IPS-15b (cell line): Measurements from ENCODE around the gene LCE1E.

ENCODE experiments used
- H3K27me3 ChIP-seq: one replicate; pipeline ENCODE4 v1.6.1; 2013; ENCODE audit warnings: low read length; ENCODE audit not compliant: control insufficient read depth, insufficient read depth
- H3K36me3 ChIP-seq: one replicate; pipeline ENCODE4 v1.6.1; 2013; ENCODE audit warnings: low read length; ENCODE audit not compliant: control insufficient read depth, insufficient read depth
- H3K4me1 ChIP-seq: one replicate; pipeline ENCODE4 v1.6.1; 2013; ENCODE audit warnings: mild to moderate bottlenecking, low read length; ENCODE audit not compliant: control insufficient read depth, insufficient read depth
- H3K4me3 ChIP-seq: one replicate; pipeline ENCODE4 v1.5.1; 2013; ENCODE audit warnings: low read depth, low read length
- H3K9ac ChIP-seq: one replicate; pipeline ENCODE4 v1.6.1; 2013; ENCODE audit warnings: low read depth, mild to moderate bottlenecking, low read length
- H3K9me3 ChIP-seq: one replicate; pipeline ENCODE4 v1.6.1; 2013; ENCODE audit warnings: mild to moderate bottlenecking, low read length; ENCODE audit not compliant: control insufficient read depth, insufficient read depth

The LCE1E gene

GRCh38 chr1:152786077-152786476 is at the start of gene LCE1E:
TSS of gene LCE1E (plus strand) at chr1:152786257. CDS start at chr1:152787300, 1,043 bp downstream.
- peaks cover 4% of the 10 kb centered on the region for H3K9me3 ChIP-seq
- no peak within 1 kb of the TSS for H3K9ac ChIP-seq
- no peaks in the 10 kb centered on the region for H3K27me3 ChIP-seq

GRCh38 chr1:152737997-152738396 is 48.1 kb upstream of the LCE1E start:
- Histone ChIP-seq H3K4me1 (no peaks in the 10 kb centered on the region), H3K4me3 (no peak overlapping the region), H3K9ac (no peak overlapping the region), H3K36me3 (no peaks in the 10 kb centered on the region), H3K9me3 (peaks cover 13% of the 10 kb centered on the region), H3K27me3 (no peaks in the 10 kb centered on the region)

More at GRCh38 chr1:152786077-152786476, at the start of gene LCE1E:
- H3K36me3 ChIP-seq = no peaks in the 10 kb centered on the region
- H3K4me3 ChIP-seq = no peak within 1 kb of the TSS
- H3K4me1 ChIP-seq = no peaks in the 10 kb centered on the region

GRCh38 chr1:152739841-152740240 is 46.2 kb upstream of the LCE1E start:
- peaks cover 13% of the 10 kb centered on the region for H3K9me3 ChIP-seq
- no peaks in the 10 kb centered on the region for H3K36me3 ChIP-seq
- no peaks in the 10 kb centered on the region for H3K27me3 ChIP-seq
- no peaks in the 10 kb centered on the region for H3K4me1 ChIP-seq
- no peak overlapping the region for H3K4me3 ChIP-seq
- no peak overlapping the region for H3K9ac ChIP-seq

GRCh38 chr1:152741656-152742055 is 44.4 kb upstream of the LCE1E start:
- Histone ChIP-seq H3K36me3 (no peaks in the 10 kb centered on the region), H3K9me3 (peaks cover 10% of the 10 kb centered on the region), H3K9ac (no peak overlapping the region), H3K4me3 (no peak overlapping the region), H3K27me3 (no peaks in the 10 kb centered on the region), H3K4me1 (no peaks in the 10 kb centered on the region)

- Histone ChIP-seq H3K36me3 (no peaks in the 10 kb centered on the region), H3K9me3 (peaks cover 14% of the 10 kb centered on the region), H3K4me1 (no peaks in the 10 kb centered on the region), H3K4me3 (no peak overlapping the region), H3K9ac (no peak overlapping the region), H3K27me3 (no peaks in the 10 kb centered on the region)
These were observed 42.5 kb upstream of the LCE1E start for GRCh38 chr1:152743371-152744145.

GRCh38 chr1:152745289-152745704 is 40.8 kb upstream of the LCE1E start:
- Histone ChIP-seq H3K4me1 (no peaks in the 10 kb centered on the region), H3K4me3 (no peak overlapping the region), H3K9ac (no peak overlapping the region), H3K27me3 (no peaks in the 10 kb centered on the region), H3K9me3 (peaks cover 12% of the 10 kb centered on the region), H3K36me3 (no peaks in the 10 kb centered on the region)

GRCh38 chr1:152745765-152746444 is 40.2 kb upstream of the LCE1E start:
- Histone ChIP-seq H3K4me1 (no peaks in the 10 kb centered on the region), H3K9me3 (peaks cover 12% of the 10 kb centered on the region), H3K36me3 (no peaks in the 10 kb centered on the region), H3K9ac (no peak overlapping the region), H3K4me3 (no peak overlapping the region), H3K27me3 (no peaks in the 10 kb centered on the region)

- Histone ChIP-seq H3K4me1 (no peaks in the 10 kb centered on the region), H3K4me3 (no peak overlapping the region), H3K9ac (no peak overlapping the region), H3K27me3 (no peaks in the 10 kb centered on the region), H3K36me3 (no peaks in the 10 kb centered on the region), H3K9me3 (peaks cover 7% of the 10 kb centered on the region)
These were observed 38.2 kb upstream of the LCE1E start for GRCh38 chr1:152747831-152748230.

GRCh38 chr1:152752225-152752624 is 33.8 kb upstream of the LCE1E start:
- H3K4me1 ChIP-seq = no peaks in the 10 kb centered on the region
- H3K9ac ChIP-seq = no peak overlapping the region
- H3K36me3 ChIP-seq = no peaks in the 10 kb centered on the region
- H3K9me3 ChIP-seq = peaks cover 14% of the 10 kb centered on the region
- no peaks in the 10 kb centered on the region for H3K27me3 ChIP-seq
- no peak overlapping the region for H3K4me3 ChIP-seq

- Histone ChIP-seq H3K27me3 (no peaks in the 10 kb centered on the region), H3K4me1 (no peaks in the 10 kb centered on the region), H3K9me3 (peaks cover 21% of the 10 kb centered on the region), H3K36me3 (no peaks in the 10 kb centered on the region), H3K9ac (no peak overlapping the region), H3K4me3 (no peak overlapping the region)
These were observed 32.5 kb upstream of the LCE1E start for GRCh38 chr1:152753586-152753985.

- H3K4me1 ChIP-seq = no peaks in the 10 kb centered on the region
- no peaks in the 10 kb centered on the region for H3K27me3 ChIP-seq
- peaks cover 36% of the 10 kb centered on the region for H3K9me3 ChIP-seq
- H3K4me3 ChIP-seq = no peak overlapping the region
- no peak overlapping the region for H3K9ac ChIP-seq
- no peaks in the 10 kb centered on the region for H3K36me3 ChIP-seq
These were observed 29.2 kb upstream of the LCE1E start for GRCh38 chr1:152756872-152757271.

- Histone ChIP-seq H3K36me3 (no peaks in the 10 kb centered on the region), H3K27me3 (no peaks in the 10 kb centered on the region), H3K9ac (no peak within 1 kb of the TSS), H3K9me3 (peaks cover 40% of the 10 kb centered on the region), H3K4me1 (no peaks in the 10 kb centered on the region), H3K4me3 (no peak within 1 kb of the TSS)
These were observed 28.3 kb upstream of the LCE1E start, which contains the start of gene KPRP for GRCh38 chr1:152757747-152758146. TSS of gene KPRP (plus strand) at chr1:152758025. CDS start at chr1:152759589, 1,564 bp downstream.
